Heart right ventricle (tissue), 16 donors: ENCODE data around the gene GPX5. TPM values are rescaled to one million over a fixed set of nuclear protein-coding genes. Genes with fewer than 3 reads are reported as not detected.

ENCODE experiments used
- ATAC-seq, 8 donors: fragments of 200-7000 bp; cut with Tn5 transposase; one replicate each; pipeline ENCODE4 v1.9.1; 2020; ENCODE audit warnings: mild to moderate bottlenecking in 8 of 8, moderate library complexity in 8 of 8, moderate number of reproducible peaks in 1 of 8
- DNase-seq, 2 donors: peaks; one replicate each; pipeline ENCODE4 v3.0.0-alpha.2; 2020
- H3K27ac ChIP-seq, 10 donors: fragments of 200-600 bp; sonication (generic) in 2 of 10; one replicate each; pipeline versions ENCODE4 v1.5.0 to v1.8.0; 2020 to 2022; ENCODE audit warnings: mild to moderate bottlenecking in 3 of 10
- H3K27me3 ChIP-seq, 7 donors: fragments of 200-600 bp; one replicate each; pipeline ENCODE4 v1.8.0; 2021 to 2022; ENCODE audit warnings: mild to moderate bottlenecking in 2 of 7
- H3K36me3 ChIP-seq, 9 donors: fragments of 200-600 bp; sonication (generic) in 1 of 9; one replicate each; pipeline versions ENCODE4 v1.5.0 to v1.8.0; 2020 to 2022; ENCODE audit warnings: mild to moderate bottlenecking in 2 of 9
- H3K4me1 ChIP-seq, 9 donors: fragments of 200-600 bp; sonication (generic) in 1 of 9; one replicate each; pipeline versions ENCODE4 v1.5.0 to v1.8.0; 2020 to 2022; ENCODE audit warnings: mild to moderate bottlenecking in 4 of 9
- H3K4me3 ChIP-seq, 10 donors: fragments of 200-600 bp; sonication (generic) in 2 of 10; one replicate each; pipeline versions ENCODE4 v1.5.0 to v1.8.0; 2020 to 2022; ENCODE audit warnings: mild to moderate bottlenecking in 7 of 10, moderate library complexity in 2 of 10
- H3K9me3 ChIP-seq, 11 donors: fragments of 200-600 bp in 10 of 11; sonication (generic) in 2 of 11; one replicate each; pipeline versions ENCODE4 v1.5.0 to v1.8.0; 2013 to 2022; ENCODE audit warnings: mild to moderate bottlenecking in 2 of 11, control low read depth in 1 of 11, moderate library complexity in 1 of 11
- CTCF ChIP-seq, 9 donors: fragments of 200-600 bp; sonication (generic) in 2 of 9; IDR thresholded peaks; one replicate each; pipeline versions ENCODE4 v1.5.0 to v1.8.0; 2021 to 2022; ENCODE audit warnings: antibody characterized with exemption in 9 of 9, mild to moderate bottlenecking in 5 of 9, moderate library complexity in 1 of 9
- WGBS, 2 donors: extraction: QIAGEN DNeasy Blood & Tissue Kit; methylation state at CpG; one replicate each; pipeline ENCODE4 v1.1.7; 2013; ENCODE audit warnings: inconsistent platforms in 1 of 2; 5-methylcytosine and 5-hydroxymethylcytosine counted together
- intact Hi-C, 10 donors: fragments of 100-400 bp; cut with DNase I; formaldehyde crosslinking; loops; one replicate each; pipeline versions ENCODE4 v1.11.1 to v1.14.2; 2022
- polyA plus RNA-seq, 2 donors: library from polyadenylated mRNA; stranded (reverse); fragments of 200-250 nt; gene quantifications; one replicate each; pipeline ENCODE4 v1.2.3, GENCODE V29; 2013
- total RNA-seq, 10 donors: library from RNA; stranded (reverse); fragmentation: NEBNext Ultra II Directional in 3 of 10; extraction: Animal tissue kit (Norgen Biotek cat#: 25700) in 3 of 10; gene quantifications; one replicate each; pipeline versions ENCODE4 v1.2.1 to v1.2.4, GENCODE V29; 2021 to 2023
- donor health status: Arrhythmogenic right ventricular cardiomyopathy.
- donor health status: ischemic (EF 13 %, LVEDD 7.1; RV severe dilation, severe dysfunction).
- donor health status: healthy with polysubstance abuse.
- donor health status: DM: no; HTN: yes; CAD: no.
- donor health status: DM: no; HTN: no; CAD: no.
- donor health status: ischemic (EF 25% LVEDD 6.9; RV normal size, moderate dysfunction).
- donor health status: ischemic (EF 25% LVEDD 5.7; RV mildly dilated, moderate dysfunction).
- donor health status: healthy.
- donor health status: DM: yes; HTN: yes; CAD: no.
- donor health status: Ischemic cardiomyopathy.
- donor health status: ischemic (EF 35%, LVEDD 5.7; RV mildly dilated, moderate dysfunction).
- donor health status: nonischemic (EF 11% LVEDD 7.7; RV severe dilation, severe dysfunction).
- donor health status: DM: yes; HTN: yes; CAD: no.
- donor health status: PGD.
- donor health status: ischemic (EF 29% LVEDD 5.4; RV normal size, mild dysfunction).
- donor health status: nonischemic (EF 23%, LVEDD 6.1; RV moderate dilation, normal function).

GPX5 gene
- total and polyA plus RNA-seq, 12 donors = not detected

- H3K27ac ChIP-seq = no peak overlapping the region
- no peak overlapping the region for H3K4me3 ChIP-seq
- H3K9me3 ChIP-seq = no peaks in the 10 kb centered on the region
- WGBS, 2 donors = 90 to 93% methylated on average over 1 of the region's 1 CpG
- H3K4me1 ChIP-seq = peaks cover 0 to 10% (median 0%) of the 10 kb centered on the region in 9 donors
- H3K27me3 ChIP-seq = peaks cover 0 to 92% (median 48%) of the 10 kb centered on the region in 7 donors
- ATAC-seq (no peak), DNase-seq (no peak)
- TF ChIP-seq CTCF (IDR thresholded peaks at IDR 0.05) = no peak
- no peaks in the 10 kb centered on the region for H3K36me3 ChIP-seq
- intact Hi-C loops = no loop called here
These were observed 39.1 kb upstream of the GPX5 start for GRCh38 chr6:28486533-28486932.

- H3K27me3 ChIP-seq = peaks cover 0 to 92% (median 50%) of the 10 kb centered on the region in 7 donors
- intact Hi-C loops = no loop called here
- H3K27ac ChIP-seq = no peak overlapping the region
- ATAC-seq = no peak
- H3K9me3 ChIP-seq = no peaks in the 10 kb centered on the region
- H3K4me3 ChIP-seq = no peak overlapping the region
- no peaks in the 10 kb centered on the region for H3K36me3 ChIP-seq
- WGBS, 2 donors = 46 to 58% methylated on average over 3 of the region's 3 CpGs
- H3K4me1 ChIP-seq = peaks cover 0 to 10% (median 0%) of the 10 kb centered on the region in 9 donors
- no peak for DNase-seq
- no peak for TF ChIP-seq CTCF (IDR thresholded peaks at IDR 0.05)
These were observed 38.5 kb upstream of the GPX5 start for GRCh38 chr6:28486988-28487742.

DNA sequence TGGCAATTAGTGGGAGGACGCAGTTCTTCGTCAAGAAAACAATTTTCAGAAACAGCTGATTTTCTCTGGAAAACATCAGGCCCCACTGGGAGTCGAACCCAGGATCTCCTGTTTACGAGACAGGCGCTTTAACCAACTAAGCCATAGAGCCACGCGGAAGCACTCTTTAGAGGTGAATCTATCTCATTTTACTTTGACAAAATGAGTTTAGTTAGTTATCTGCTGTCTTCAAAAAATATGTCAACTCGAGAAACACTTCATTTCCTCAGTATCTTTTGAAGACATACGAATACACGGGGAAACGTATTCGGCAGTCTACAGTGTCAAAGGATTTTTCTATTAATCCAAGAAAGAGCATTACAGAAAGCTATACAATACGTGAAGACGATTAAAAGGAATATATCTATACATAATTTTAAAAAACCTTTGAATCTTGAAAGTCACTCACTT is 36.7 kb upstream of the GPX5 start:
- Histone ChIP-seq H3K4me3 (peak overlapping the region in 3 of 10 donors; percentile 24 to 49 (median 29)), H3K27me3 (peaks cover 0 to 90% (median 54%) of the 10 kb centered on the region in 7 donors), H3K27ac (peak overlapping the region in 1 of 10 donors; percentile 31)

More for the DNA sequence above, 36.7 kb upstream of the GPX5 start:
- 35 to 37% methylated on average over 14 of the region's 14 CpGs for WGBS, 2 donors
- H3K9me3 ChIP-seq = no peaks in the 10 kb centered on the region
- TF ChIP-seq CTCF (IDR thresholded peaks at IDR 0.05) = no peak
- DNase-seq (no peak), ATAC-seq (no peak)
- intact Hi-C loops = no loop called here
- peaks cover 0 to 10% (median 0%) of the 10 kb centered on the region in 9 donors for H3K4me1 ChIP-seq
- H3K36me3 ChIP-seq = no peaks in the 10 kb centered on the region
